DND-41 (cell line): ENCODE results near the gene FNDC11.

Experiments
- ATAC-seq: fragments of 200-7000 bp; cut with Tn5 transposase; 3 replicates; pipeline ENCODE4 v1.9.1; 2021; ENCODE audit warnings: low read depth; ENCODE audit not compliant: insufficient read depth
- DNase-seq: peaks from one replicate; pipeline ENCODE4 v3.0.0-alpha.2; 2020
- H2AFZ ChIP-seq: 2 replicates; pipeline ENCODE4 v1.6.0; 2012; ENCODE audit warnings: low read depth, low read length
- H3K27ac ChIP-seq: 2 replicates; pipeline ENCODE4 v1.5.1; 2012; ENCODE audit warnings: low read length, inconsistent platforms
- H3K27me3 ChIP-seq: fragments of 200-600 bp; sonication (generic); 2 replicates; pipeline ENCODE4 v1.6.0; 2012; ENCODE audit warnings: low read length, mild to moderate bottlenecking, inconsistent platforms; ENCODE audit not compliant: insufficient read depth, poor library complexity
- H3K36me3 ChIP-seq: 2 replicates; pipeline ENCODE4 v1.5.1; 2012; ENCODE audit warnings: low read length, inconsistent platforms; ENCODE audit not compliant: insufficient read depth
- H3K4me1 ChIP-seq: 2 replicates; pipeline ENCODE4 v1.5.1; 2012; ENCODE audit warnings: mild to moderate bottlenecking, low read length; ENCODE audit not compliant: insufficient read depth
- H3K4me2 ChIP-seq: 2 replicates; pipeline ENCODE4 v1.6.0; 2012; ENCODE audit warnings: mild to moderate bottlenecking, moderate library complexity, low read length, inconsistent platforms; ENCODE audit not compliant: insufficient read depth
- H3K4me3 ChIP-seq, 2 experiments: fragments of 200-600 bp in 1 of 2; shearing (Covaris generic) in 1 of 2; 2 replicates each; pipeline ENCODE4 v1.5.1; 2012 to 2016; ENCODE audit warnings: inconsistent platforms in 2 of 2, low read length in 2 of 2, mild to moderate bottlenecking in 2 of 2, low read depth in 1 of 2, moderate library complexity in 1 of 2
- H3K79me2 ChIP-seq: 2 replicates; pipeline ENCODE4 v1.6.0; 2012; ENCODE audit warnings: low read length, inconsistent platforms; ENCODE audit not compliant: insufficient read depth
- H3K9ac ChIP-seq: 2 replicates; pipeline ENCODE4 v1.6.0; 2012; ENCODE audit warnings: low read depth, mild to moderate bottlenecking, inconsistent platforms, low read length, moderate library complexity
- H3K9me3 ChIP-seq: 2 replicates; pipeline ENCODE4 v1.5.1; 2012; ENCODE audit warnings: low read length, moderate library complexity, mild to moderate bottlenecking, inconsistent platforms; ENCODE audit not compliant: insufficient read depth, severe bottlenecking
- H4K20me1 ChIP-seq: 2 replicates; pipeline ENCODE4 v1.6.0; 2012; ENCODE audit warnings: low read length; ENCODE audit not compliant: insufficient read depth
- EZH2 ChIP-seq: IDR thresholded peaks from 3 replicates; pipeline ENCODE4 v1.6.1; 2012; ENCODE audit warnings: borderline replicate concordance, low read depth, mild to moderate bottlenecking, moderate library complexity, low read length, inconsistent platforms; ENCODE audit not compliant: severe bottlenecking
- TF ChIP-seq, protein P1 (sequence below): IDR thresholded peaks from 2 replicates; pipeline ENCODE4 v1.5.1; 2012; ENCODE audit warnings: borderline replicate concordance, low read length, moderate library complexity, mild to moderate bottlenecking; ENCODE audit not compliant: poor library complexity, severe bottlenecking; ENCODE audit errors: extremely low read depth

Gene FNDC11

DNA sequence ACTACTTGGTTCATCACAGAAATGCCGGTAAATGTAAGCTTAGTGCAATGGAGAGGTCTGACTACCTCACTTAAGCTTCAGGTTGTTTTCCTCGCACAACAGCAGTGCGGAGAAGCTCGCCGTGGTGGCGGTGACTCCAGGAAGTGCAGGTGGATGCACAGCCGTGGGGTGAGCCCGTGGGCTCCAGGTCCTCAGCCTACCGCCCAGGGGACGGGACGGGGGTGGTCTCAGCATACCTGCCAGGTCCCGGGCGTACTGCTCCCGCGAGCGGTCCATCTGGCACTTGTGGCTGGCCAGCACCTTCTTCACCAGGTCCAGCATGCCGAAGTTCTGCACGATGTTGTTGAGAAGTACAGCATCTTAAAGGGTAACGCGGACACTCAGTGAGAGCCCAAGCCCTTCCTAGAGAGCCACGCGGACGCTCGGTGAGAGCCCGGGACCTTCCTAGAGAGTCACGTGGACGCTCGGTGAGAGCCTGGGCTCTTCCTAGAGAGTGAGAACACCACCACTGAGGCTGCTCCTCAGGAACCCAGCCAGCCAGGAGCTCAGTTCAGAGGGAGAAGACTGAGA is 37.9 kb downstream of the FNDC11 start:
- Histone ChIP-seq H3K27me3 (no peaks in the 10 kb centered on the region), H3K4me3 (no peak overlapping the region), H3K4me1 (no peaks in the 10 kb centered on the region), H3K79me2 (no peaks in the 10 kb centered on the region), H3K36me3 (peaks cover 86% of the 10 kb centered on the region), H3K27ac (no peak overlapping the region), H2AFZ (no peak overlapping the region), H4K20me1 (peaks cover 8% of the 10 kb centered on the region; the same call in 1 of the 2 replicates), H3K4me2 (no peak overlapping the region), H3K9ac (no peak overlapping the region), H3K9me3 (no peaks in the 10 kb centered on the region)
- TF ChIP-seq EZH2 = no peak
- TF ChIP-seq, protein P1, sequence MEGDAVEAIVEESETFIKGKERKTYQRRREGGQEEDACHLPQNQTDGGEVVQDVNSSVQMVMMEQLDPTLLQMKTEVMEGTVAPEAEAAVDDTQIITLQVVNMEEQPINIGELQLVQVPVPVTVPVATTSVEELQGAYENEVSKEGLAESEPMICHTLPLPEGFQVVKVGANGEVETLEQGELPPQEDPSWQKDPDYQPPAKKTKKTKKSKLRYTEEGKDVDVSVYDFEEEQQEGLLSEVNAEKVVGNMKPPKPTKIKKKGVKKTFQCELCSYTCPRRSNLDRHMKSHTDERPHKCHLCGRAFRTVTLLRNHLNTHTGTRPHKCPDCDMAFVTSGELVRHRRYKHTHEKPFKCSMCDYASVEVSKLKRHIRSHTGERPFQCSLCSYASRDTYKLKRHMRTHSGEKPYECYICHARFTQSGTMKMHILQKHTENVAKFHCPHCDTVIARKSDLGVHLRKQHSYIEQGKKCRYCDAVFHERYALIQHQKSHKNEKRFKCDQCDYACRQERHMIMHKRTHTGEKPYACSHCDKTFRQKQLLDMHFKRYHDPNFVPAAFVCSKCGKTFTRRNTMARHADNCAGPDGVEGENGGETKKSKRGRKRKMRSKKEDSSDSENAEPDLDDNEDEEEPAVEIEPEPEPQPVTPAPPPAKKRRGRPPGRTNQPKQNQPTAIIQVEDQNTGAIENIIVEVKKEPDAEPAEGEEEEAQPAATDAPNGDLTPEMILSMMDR = no peak
- DNase-seq (no peak), ATAC-seq (no peak)

DNA sequence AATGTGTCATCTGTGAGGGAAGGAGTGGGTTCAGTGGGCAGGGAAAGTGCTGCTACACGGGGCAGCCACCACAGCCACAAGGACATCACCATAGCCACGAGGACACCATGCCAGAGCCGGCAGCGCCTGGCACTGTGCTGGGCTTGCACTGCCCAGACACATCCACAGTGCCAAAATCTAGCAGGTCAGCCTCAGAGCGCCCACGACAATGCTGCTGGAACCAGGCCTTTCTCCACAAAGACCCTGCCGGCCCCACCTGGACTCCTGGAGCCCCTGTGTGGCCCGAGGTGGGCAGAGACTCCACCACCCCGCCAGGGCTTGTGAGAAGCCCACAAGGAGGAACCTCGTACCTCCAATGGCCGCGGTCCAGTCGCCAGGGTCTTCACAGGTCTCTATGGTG is 38.7 kb downstream of the FNDC11 start:
- Histone ChIP-seq H3K4me2 (no peak overlapping the region), H3K36me3 (peaks cover 90% of the 10 kb centered on the region), H3K4me3 (no peak overlapping the region), H3K4me1 (no peaks in the 10 kb centered on the region), H3K27ac (no peak overlapping the region), H3K9me3 (no peaks in the 10 kb centered on the region), H2AFZ (no peak overlapping the region), H3K79me2 (no peaks in the 10 kb centered on the region), H3K9ac (no peak overlapping the region), H4K20me1 (peaks cover 11% of the 10 kb centered on the region), H3K27me3 (no peaks in the 10 kb centered on the region)
- TF ChIP-seq EZH2 = no peak
- TF ChIP-seq, protein P1 = no peak
- ATAC-seq (no peak), DNase-seq (no peak)

DNA sequence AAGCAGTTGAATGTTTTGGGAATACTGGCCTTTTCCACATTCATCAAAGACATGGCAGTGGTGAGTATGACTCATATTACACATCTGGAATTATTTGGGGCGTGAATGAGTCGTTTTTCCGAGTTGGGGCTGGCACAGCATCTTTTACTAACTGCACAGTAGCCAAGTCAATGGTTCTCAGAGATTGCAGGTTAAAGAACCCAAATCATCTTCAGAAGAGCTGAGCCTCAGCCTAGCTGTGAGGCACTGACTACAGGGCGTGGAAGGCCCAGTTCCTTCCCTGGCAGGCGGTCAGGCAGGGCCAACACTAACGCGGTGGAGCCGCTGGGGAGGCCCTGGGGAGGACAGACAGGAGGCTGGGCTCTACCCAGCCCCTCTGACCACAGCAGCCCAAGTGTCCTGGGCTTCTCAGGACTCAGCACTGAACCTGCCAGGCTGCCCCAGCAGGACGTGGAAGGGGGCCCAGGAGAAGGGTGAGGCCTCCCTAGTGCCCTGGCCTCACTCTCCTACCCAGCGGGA is 40.1 kb downstream of the FNDC11 start:
- ATAC-seq (no peak), DNase-seq (no peak)
- peaks cover 94% of the 10 kb centered on the region for H3K36me3 ChIP-seq
- H3K79me2 ChIP-seq = no peaks in the 10 kb centered on the region
- no peak overlapping the region for H3K9ac ChIP-seq
- no peaks in the 10 kb centered on the region for H3K27me3 ChIP-seq
- peaks cover 22% of the 10 kb centered on the region for H4K20me1 ChIP-seq
- TF ChIP-seq, protein P1 = no peak
- TF ChIP-seq EZH2 = no peak
- H3K4me1 ChIP-seq = no peaks in the 10 kb centered on the region
- no peak overlapping the region for H2AFZ ChIP-seq
- no peak overlapping the region for H3K4me2 ChIP-seq
- no peak overlapping the region for H3K27ac ChIP-seq
- H3K4me3 ChIP-seq = no peak overlapping the region
- no peaks in the 10 kb centered on the region for H3K9me3 ChIP-seq

DNA sequence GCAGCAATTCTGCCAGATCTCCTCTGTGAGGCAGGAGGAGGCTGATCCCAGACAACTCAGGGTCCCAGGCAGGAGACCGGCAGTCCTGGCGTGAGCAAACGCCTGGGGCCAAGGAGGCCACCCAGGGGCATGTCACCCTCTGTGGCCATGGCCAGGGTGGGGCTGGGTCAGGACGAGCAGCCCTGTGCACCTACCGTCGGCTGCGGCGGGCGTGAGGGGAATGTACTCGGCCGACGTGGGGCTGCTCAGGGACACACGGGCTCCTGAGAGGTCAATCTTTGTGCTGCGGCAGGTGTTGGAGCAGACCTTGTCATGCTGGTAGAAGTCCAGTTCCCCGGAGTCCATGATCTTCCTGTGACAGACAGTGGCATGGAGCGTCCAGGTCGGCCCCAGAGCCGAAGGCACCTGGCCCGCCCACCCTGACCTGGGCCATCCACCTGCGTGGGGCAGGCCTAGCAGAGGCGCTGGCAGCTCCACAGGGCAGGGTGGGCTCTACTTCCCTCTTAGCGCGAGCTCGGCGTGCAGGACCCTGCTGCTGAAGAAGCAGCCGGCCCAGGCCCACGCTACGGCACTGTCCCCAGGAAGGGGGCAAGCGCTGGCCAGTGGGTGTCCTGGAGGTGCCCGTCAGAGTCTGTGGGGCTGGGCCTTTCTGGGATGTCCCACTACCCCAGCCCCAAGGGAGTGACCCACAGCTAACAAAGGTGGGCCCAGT is 41.6 kb downstream of the FNDC11 start:
- H3K9me3 ChIP-seq = no peaks in the 10 kb centered on the region
- no peaks in the 10 kb centered on the region for H3K27me3 ChIP-seq
- no peaks in the 10 kb centered on the region for H3K79me2 ChIP-seq
- H3K4me3 ChIP-seq = no peak overlapping the region
- H3K4me2 ChIP-seq = no peak overlapping the region
- ATAC-seq = no peak
- H3K36me3 ChIP-seq = peaks cover 94% of the 10 kb centered on the region
- no peak overlapping the region for H2AFZ ChIP-seq
- H4K20me1 ChIP-seq = peaks cover 26% of the 10 kb centered on the region
- H3K27ac ChIP-seq = no peak overlapping the region
- H3K4me1 ChIP-seq = no peaks in the 10 kb centered on the region
- no peak for DNase-seq
- no peak overlapping the region for H3K9ac ChIP-seq
- no peak for TF ChIP-seq EZH2
- TF ChIP-seq, protein P1 = no peak
